IMR-90 (cell line): Measurements from ENCODE around the gene DHX57.

Source experiments
- FOS ChIP-seq: fragments of 150-350 bp; IDR thresholded peaks from 2 replicates; pipeline ENCODE4 v1.6.1; 2016; ENCODE audit warnings: low read depth, low read length
- POLR2A ChIP-seq: IDR thresholded peaks from 2 replicates; pipeline ENCODE4 v1.6.1; 2012; ENCODE audit warnings: mild to moderate bottlenecking, low read depth, low read length
- RAD21 ChIP-seq: IDR thresholded peaks from 2 replicates; pipeline ENCODE4 v1.6.1; 2012; ENCODE audit warnings: low read length, improper control_type of control experiment
- RCOR1 ChIP-seq: IDR thresholded peaks from 2 replicates; pipeline ENCODE4 v1.6.1; 2012; ENCODE audit warnings: mild to moderate bottlenecking, low read length, improper control_type of control experiment; ENCODE audit not compliant: insufficient replicate concordance
- TF ChIP-seq, protein P1 (sequence below): conservative IDR thresholded peaks from 2 replicates; pipeline ENCODE4 v1.5.1; 2012; ENCODE audit warnings: mild to moderate bottlenecking, low read depth, low read length, improper control_type of control experiment

DNA sequence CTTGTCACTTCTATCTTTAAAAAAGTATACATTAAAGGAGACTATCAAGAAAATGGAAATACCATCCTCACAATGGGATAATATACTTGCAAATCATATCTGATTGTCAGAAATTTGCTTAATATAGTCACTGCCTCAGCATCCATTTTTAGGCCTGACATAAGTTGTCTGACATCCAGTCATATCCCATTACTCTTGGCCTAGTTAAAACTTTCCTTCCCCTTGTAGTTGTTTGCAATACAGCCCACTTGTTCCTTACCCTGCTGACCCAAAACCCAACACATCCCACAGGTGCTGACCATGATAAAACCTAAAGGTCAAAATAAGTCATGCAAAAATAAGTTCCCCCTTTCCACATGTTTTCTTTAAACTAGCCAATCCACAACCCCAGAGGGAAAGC is 10.3 kb upstream of the DHX57 start:
- no peak for TF ChIP-seq POLR2A
- TF ChIP-seq, protein P1, sequence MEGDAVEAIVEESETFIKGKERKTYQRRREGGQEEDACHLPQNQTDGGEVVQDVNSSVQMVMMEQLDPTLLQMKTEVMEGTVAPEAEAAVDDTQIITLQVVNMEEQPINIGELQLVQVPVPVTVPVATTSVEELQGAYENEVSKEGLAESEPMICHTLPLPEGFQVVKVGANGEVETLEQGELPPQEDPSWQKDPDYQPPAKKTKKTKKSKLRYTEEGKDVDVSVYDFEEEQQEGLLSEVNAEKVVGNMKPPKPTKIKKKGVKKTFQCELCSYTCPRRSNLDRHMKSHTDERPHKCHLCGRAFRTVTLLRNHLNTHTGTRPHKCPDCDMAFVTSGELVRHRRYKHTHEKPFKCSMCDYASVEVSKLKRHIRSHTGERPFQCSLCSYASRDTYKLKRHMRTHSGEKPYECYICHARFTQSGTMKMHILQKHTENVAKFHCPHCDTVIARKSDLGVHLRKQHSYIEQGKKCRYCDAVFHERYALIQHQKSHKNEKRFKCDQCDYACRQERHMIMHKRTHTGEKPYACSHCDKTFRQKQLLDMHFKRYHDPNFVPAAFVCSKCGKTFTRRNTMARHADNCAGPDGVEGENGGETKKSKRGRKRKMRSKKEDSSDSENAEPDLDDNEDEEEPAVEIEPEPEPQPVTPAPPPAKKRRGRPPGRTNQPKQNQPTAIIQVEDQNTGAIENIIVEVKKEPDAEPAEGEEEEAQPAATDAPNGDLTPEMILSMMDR: no peak
- no peak for TF ChIP-seq FOS
- no peak for TF ChIP-seq RCOR1
- no peak for TF ChIP-seq RAD21
